ENCODE results near the gene EPM2A.

The EPM2A gene

GRCh38 chr6:145668844-145669243 lies 66.5 kb downstream of the EPM2A start:
- Histone ChIP-seq H3K4me2 (ENCODE audit: low read depth, low read length, poor library complexity, severe bottlenecking) (no peak overlapping the region), H3K4me3 (ENCODE audit: insufficient read depth, low read length, poor library complexity, severe bottlenecking) (no peak overlapping the region), H3K9ac (ENCODE audit: low read length) (no peak overlapping the region), H3K27ac (ENCODE audit: low read depth, low read length) (no peak overlapping the region), H2AFZ (ENCODE audit: low read depth, low read length, severe bottlenecking) (no peak overlapping the region), H3K36me3 (ENCODE audit: low read length) (no peaks in the 10 kb centered on the region), H3K9me3 (ENCODE audit: insufficient read depth, low read length) (no peaks in the 10 kb centered on the region), H3F3A (ENCODE audit: insufficient read depth) (no peaks in the 10 kb centered on the region), H3K9me2 (replicated peaks; ENCODE audit: insufficient read depth, low read length) (no peaks in the 10 kb centered on the region), H4K20me1 (ENCODE audit: low read depth, low read length) (no peaks in the 10 kb centered on the region), H3K79me2 (ENCODE audit: insufficient read depth, low read length) (no peaks in the 10 kb centered on the region), H3K27me3 (ENCODE audit: low read length) (no peaks in the 10 kb centered on the region)
- TF ChIP-seq EZH2phosphoT487 (conservative IDR thresholded peaks at IDR 0.05; ENCODE audit: low read length): no peak
- TF ChIP-seq, protein P1, sequence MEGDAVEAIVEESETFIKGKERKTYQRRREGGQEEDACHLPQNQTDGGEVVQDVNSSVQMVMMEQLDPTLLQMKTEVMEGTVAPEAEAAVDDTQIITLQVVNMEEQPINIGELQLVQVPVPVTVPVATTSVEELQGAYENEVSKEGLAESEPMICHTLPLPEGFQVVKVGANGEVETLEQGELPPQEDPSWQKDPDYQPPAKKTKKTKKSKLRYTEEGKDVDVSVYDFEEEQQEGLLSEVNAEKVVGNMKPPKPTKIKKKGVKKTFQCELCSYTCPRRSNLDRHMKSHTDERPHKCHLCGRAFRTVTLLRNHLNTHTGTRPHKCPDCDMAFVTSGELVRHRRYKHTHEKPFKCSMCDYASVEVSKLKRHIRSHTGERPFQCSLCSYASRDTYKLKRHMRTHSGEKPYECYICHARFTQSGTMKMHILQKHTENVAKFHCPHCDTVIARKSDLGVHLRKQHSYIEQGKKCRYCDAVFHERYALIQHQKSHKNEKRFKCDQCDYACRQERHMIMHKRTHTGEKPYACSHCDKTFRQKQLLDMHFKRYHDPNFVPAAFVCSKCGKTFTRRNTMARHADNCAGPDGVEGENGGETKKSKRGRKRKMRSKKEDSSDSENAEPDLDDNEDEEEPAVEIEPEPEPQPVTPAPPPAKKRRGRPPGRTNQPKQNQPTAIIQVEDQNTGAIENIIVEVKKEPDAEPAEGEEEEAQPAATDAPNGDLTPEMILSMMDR (IDR thresholded peaks at IDR 0.05; ENCODE audit: insufficient read depth, low read length, poor library complexity, severe bottlenecking): no peak

- no peak overlapping the region for H3K4me2 ChIP-seq (ENCODE audit: low read depth, low read length, poor library complexity, severe bottlenecking)
- H3K9me2 ChIP-seq (replicated peaks; ENCODE audit: insufficient read depth, low read length): no peaks in the 10 kb centered on the region
- H2AFZ ChIP-seq (ENCODE audit: low read depth, low read length, severe bottlenecking): no peak overlapping the region
- H4K20me1 ChIP-seq (ENCODE audit: low read depth, low read length): no peaks in the 10 kb centered on the region
- TF ChIP-seq, protein P1 (IDR thresholded peaks at IDR 0.05; ENCODE audit: insufficient read depth, low read length, poor library complexity, severe bottlenecking): no peak
- no peak for TF ChIP-seq EZH2phosphoT487 (conservative IDR thresholded peaks at IDR 0.05; ENCODE audit: low read length)
- H3K9me3 ChIP-seq (ENCODE audit: insufficient read depth, low read length): no peaks in the 10 kb centered on the region
- no peak overlapping the region for H3K9ac ChIP-seq (ENCODE audit: low read length)
- H3K79me2 ChIP-seq (ENCODE audit: insufficient read depth, low read length): no peaks in the 10 kb centered on the region
- H3K27ac ChIP-seq (ENCODE audit: low read depth, low read length): no peak overlapping the region
- H3K4me3 ChIP-seq (ENCODE audit: insufficient read depth, low read length, poor library complexity, severe bottlenecking): no peak overlapping the region
- no peaks in the 10 kb centered on the region for H3K36me3 ChIP-seq (ENCODE audit: low read length)
- no peaks in the 10 kb centered on the region for H3K27me3 ChIP-seq (ENCODE audit: low read length)
- no peaks in the 10 kb centered on the region for H3F3A ChIP-seq (ENCODE audit: insufficient read depth)
These were observed 74.6 kb downstream of the EPM2A start for GRCh38 chr6:145660676-145661075.

DNA sequence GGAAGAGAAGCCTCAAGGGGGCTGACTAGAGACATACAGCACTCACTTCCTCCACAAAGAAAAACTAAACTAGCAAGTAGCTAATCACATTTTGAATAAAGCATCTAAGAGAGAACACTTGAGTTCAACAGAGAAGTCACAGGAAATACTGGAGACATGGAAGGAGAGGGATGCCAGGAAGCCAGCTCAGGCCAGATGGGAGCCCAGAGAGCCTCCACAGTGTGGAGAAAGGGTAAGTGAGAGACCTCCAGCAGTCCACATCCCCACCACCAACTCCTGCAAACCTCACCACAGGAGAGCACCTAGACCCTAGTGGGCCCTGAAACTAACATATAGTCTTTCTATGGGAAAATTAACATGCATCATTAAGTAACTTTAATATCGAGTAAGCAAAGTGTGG lies 79.2 kb downstream of the EPM2A start:
- H3K36me3 ChIP-seq (ENCODE audit: low read length): no peaks in the 10 kb centered on the region
- TF ChIP-seq, protein P1 (IDR thresholded peaks at IDR 0.05; ENCODE audit: insufficient read depth, low read length, poor library complexity, severe bottlenecking): no peak
- TF ChIP-seq EZH2phosphoT487 (conservative IDR thresholded peaks at IDR 0.05; ENCODE audit: low read length): no peak
- H3K27me3 ChIP-seq (ENCODE audit: low read length): no peaks in the 10 kb centered on the region
- H3K4me3 ChIP-seq (ENCODE audit: insufficient read depth, low read length, poor library complexity, severe bottlenecking): no peak overlapping the region
- H3F3A ChIP-seq (ENCODE audit: insufficient read depth): no peaks in the 10 kb centered on the region
- H4K20me1 ChIP-seq (ENCODE audit: low read depth, low read length): no peaks in the 10 kb centered on the region
- no peak overlapping the region for H2AFZ ChIP-seq (ENCODE audit: low read depth, low read length, severe bottlenecking)
- H3K9me2 ChIP-seq (replicated peaks; ENCODE audit: insufficient read depth, low read length): no peaks in the 10 kb centered on the region
- no peak overlapping the region for H3K27ac ChIP-seq (ENCODE audit: low read depth, low read length)
- H3K4me2 ChIP-seq (ENCODE audit: low read depth, low read length, poor library complexity, severe bottlenecking): no peak overlapping the region
- H3K9ac ChIP-seq (ENCODE audit: low read length): no peak overlapping the region
- no peaks in the 10 kb centered on the region for H3K9me3 ChIP-seq (ENCODE audit: insufficient read depth, low read length)
- H3K79me2 ChIP-seq (ENCODE audit: insufficient read depth, low read length): no peaks in the 10 kb centered on the region
